Suppressor macrophage treated with lipopolysaccharide for 4 hours (primary cell): ENCODE results near the gene PAFAH1B1.
"Not testable (repeated sequence)": the region's sequence is repeated elsewhere in the genome, so short reads cannot be mapped to it uniquely, and the experiment has no call there.

Source experiments
- DNase-seq: peaks from one replicate; pipeline ENCODE4 v3.0.0-alpha.2; 2020

PAFAH1B1 gene

DNA sequence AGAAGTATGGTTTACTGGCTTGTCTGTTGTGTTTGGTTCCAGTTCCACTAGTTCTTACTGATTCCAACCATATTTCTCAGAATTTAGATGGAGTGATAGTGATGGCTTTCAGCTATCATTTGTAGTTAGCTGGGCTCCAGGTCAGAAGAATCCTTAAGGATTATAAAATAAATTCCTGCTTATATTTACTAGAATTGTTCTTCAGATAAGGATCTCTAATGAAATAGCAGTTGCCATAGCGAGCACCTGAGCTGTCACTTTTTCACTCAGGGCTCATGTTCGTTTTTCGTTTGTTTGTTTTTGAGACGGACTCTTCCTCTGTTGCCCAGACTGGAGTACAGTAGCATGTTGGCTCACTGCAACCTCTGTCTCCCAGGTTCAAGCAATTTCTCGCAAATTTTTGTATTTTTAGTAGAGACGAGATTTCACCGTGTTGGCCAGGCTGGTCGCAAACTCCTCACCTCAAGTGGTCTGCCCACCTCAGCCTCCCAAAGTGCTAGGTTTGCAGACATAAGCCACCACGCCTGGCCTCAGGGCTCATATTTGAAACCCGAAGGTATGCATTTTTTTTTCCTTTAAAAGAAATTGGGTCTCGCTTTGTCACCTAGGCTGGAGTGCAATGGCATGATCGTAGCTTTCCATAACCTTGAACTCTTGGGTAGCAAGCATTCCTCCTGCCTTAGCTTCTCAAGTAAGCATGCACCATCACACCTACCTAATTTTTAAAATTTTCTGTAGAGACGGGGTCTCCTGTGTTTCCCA is 42.9 kb downstream of the PAFAH1B1 start:
- DNase-seq = no peak

DNA sequence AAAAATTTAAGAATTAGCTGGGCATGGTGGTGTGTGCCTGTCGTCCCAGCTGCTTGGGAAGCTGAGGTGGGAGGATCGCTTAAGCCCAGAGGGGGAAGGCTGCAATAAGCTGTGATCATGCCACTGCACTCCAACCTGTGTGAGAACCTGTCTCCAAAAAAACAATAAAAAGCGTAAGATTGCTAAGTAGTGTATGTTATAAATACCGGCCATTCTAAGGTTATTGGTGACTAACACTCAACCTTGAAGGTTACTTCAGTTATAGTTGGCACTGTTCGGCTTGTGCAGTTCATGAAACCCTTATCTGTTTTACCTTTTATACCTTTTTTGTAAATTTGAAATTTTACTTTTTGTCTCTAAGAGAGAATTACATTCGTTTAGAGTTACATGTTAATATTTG is 44.0 kb downstream of the PAFAH1B1 start:
- DNase-seq = no peak

DNA sequence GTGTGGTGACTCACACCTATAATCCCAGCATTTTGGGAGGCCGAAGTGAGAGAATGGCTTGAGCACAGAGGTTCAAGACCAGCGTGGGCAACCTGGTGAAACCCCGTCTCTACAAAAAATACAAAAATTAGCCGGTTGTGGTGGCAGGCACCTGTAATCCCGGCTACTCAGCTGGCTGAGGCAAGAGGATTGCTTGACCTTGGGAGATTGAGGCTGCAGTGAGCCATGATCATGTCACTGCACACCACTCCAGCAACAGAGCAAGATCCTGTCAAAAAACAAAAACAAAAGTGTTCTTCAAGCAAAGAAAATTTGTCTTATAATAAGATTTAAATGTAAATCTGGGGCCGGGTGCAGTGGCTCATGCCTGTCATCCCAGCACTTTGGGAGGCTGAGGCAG is 51.5 kb downstream of the PAFAH1B1 start:
- no peak for DNase-seq

- peak; percentile 58 for DNase-seq
These were observed 54.5 kb downstream of the PAFAH1B1 start for GRCh38 chr17:2647957-2648356.

- DNase-seq = no peak
These were observed 55.7 kb downstream of the PAFAH1B1 start for GRCh38 chr17:2649191-2649590.

DNA sequence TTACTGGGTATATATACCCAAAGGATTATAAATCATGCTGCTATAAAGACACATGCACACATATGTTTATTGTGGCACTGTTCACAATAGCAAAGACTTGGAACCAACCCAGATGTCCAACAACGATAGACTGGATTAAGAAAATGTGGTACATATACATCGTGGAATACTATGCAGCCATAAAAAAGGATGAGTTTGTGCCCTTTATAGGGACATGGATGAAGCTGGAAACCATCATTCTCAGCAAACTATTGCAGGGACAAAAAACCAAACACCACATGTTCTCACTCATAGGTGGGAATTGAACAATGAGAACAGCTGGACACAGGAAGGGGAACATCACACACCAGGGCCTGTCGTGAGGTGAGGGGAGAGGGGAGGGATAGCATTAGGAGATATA is 59.5 kb downstream of the PAFAH1B1 start:
- DNase-seq = not testable (repeated sequence)

DNA sequence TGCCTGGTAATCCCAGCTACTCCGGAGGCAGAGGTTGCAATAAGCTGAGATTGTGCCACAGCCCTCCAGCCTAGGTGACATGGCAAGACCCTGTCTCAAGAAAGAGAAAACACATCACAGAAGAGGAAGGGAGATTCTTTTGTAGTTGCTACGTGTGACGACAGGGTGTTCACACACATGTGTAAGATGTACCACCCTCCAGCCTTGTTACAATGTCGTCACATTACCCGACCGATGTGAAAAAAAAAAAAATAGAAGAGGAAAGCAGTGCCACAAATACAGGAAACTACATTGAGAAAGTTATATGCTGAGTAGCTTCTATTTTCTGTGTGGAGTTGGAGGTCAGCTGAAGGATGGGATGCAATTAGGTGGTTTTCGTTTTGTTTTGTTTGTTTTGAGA is 62.1 kb downstream of the PAFAH1B1 start:
- DNase-seq = peak; percentile 10

GRCh38 chr17:2656283-2656682 is 62.8 kb downstream of the PAFAH1B1 start:
- DNase-seq = peak; percentile 33

DNA sequence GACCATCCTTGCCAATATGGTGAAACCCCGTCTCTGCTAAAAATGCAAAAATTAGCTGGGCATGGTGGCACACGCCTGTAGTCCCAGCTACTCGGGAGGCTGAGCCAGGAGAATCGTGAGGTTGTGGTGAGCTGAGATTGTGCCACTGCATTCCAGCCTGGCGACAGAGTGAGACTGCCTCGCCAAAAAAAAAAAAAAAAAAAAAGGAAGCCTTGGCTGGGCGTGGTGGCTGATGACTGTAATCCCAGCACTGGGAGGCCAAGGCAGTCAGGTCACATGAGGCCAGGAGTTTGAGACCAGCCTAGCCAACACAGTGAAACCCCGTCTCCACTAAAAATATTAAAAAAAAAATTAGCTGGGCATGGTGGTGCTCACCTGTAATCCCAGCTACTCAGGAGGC is 65.9 kb downstream of the PAFAH1B1 start:
- DNase-seq = peak; percentile 53

- not testable (repeated sequence) for DNase-seq
These were observed 67.0 kb downstream of the PAFAH1B1 start for GRCh38 chr17:2660410-2660809.

DNA sequence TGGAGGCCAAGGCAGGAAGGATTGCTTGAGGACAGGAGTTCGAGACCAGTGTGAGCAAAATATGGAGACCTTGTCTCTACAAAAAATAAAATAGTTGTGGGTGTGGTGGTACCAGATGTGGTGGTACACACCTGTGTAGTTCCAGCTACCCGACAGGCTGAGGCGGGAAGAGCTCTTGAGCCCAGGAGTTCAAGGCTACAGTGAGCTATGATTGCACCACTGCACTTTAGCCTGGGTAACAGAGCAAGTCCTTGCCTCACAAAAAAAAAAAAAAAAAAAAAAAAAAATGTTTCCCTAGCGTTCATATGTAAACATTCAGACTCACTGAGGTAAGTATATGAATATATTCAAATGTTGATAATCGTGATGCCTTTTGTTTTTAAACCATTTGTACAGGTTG is 78.6 kb downstream of the PAFAH1B1 start:
- no peak for DNase-seq

DNA sequence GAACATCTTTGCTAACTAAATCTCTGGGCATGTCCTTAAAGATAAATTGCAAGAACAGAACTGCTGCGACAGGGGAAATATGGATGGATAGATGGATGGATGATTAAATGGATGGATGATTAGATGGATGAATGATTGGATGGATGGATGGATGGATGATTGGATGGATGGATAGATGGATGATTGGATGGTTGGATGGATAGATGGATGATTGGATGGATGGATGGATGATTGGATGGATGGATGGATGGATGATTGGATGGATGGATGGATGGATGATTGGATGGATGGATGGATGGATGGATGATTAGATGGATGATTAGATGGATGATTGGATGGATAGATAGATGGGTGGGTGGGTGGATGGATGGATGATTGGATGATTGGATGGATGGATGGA is 85.8 kb downstream of the PAFAH1B1 start:
- not testable (repeated sequence) for DNase-seq

DNA sequence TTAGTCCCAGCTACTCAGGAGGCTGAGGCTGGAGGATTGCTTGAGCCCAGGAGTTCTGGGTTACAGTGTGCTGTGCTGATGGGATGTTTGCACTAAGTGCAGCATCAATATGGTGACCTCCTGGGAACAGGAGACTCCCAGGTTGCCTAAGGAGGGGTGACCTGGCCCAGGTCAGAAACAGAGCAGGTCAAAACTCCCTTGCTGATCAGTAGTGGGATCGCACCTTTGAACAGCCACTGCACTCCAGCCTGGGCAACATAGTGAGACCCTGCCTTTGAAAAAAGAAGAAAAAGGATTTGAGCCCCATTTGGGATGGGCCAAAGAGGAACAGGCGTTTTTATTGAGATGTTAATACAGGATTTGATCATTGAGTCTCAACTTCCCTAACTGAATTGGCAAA is 87.5 kb downstream of the PAFAH1B1 start:
- DNase-seq = no peak

DNA sequence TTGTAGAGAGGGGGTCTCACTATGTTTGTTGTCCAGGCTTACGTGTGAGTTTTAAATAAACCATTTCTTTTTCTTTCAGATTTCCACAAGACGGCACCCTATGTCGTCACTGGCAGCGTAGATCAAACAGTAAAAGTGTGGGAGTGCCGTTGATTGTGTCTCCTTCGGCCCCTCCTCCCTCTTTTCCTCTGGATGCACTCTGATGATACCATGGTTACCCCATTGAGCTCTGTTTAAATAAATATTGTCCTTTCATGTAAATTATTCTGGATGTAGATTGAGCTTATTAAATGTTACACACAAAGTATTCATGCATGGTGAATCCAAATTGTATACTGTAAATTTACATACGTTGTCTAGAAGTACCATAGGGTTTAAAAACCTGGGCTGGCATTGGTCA is 88.2 kb downstream of the PAFAH1B1 start:
- no peak for DNase-seq

GRCh38 chr17:2682176-2682938 is 88.9 kb downstream of the PAFAH1B1 start:
- no peak for DNase-seq

GRCh38 chr17:2683912-2684311 is 90.5 kb downstream of the PAFAH1B1 start:
- no peak for DNase-seq

GRCh38 chr17:2684549-2684948 is 91.1 kb downstream of the PAFAH1B1 start:
- DNase-seq = no peak

DNA sequence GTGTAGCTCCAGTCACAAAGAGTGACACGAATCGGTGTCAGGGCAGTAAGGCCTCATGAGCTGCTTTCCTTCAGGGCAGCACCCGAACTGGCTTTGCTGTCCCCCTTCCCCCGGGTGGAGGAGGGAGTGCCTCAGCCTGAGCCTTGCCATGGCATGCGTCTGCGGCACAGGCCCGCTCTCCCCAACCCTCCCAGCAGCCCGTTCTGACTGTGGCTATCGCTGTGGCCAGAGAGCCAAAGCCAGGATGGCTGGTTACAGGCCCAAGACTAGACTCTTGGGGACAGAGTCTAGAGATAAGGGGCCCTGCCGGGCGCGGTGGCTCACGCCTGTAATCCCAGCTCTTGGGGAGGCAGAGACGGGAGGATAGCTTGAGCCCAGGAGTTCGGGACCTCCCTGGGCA is 92.2 kb downstream of the PAFAH1B1 start:
- no peak for DNase-seq

DNA sequence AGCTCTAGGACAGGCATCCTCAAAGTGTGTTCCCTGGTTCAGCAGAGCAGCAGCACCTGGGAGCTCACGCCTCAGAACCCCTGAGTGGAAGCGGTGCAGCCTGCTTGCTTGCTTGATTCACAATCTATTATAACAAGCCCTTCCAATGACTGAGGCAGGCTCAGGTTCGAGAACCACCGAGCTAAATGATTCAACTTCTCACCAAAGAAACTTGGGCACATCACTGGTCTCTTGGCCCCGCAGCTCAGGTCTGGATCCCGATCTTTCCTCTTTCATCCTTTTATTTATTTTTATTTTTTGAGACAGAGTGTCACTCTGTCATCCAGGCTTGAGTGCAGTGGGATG is 93.6 kb downstream of the PAFAH1B1 start:
- no peak for DNase-seq

GRCh38 chr17:2688351-2689342 is 95.2 kb downstream of the PAFAH1B1 start:
- DNase-seq = no peak

- no peak for DNase-seq
These were observed 96.1 kb downstream of the PAFAH1B1 start for GRCh38 chr17:2689411-2690164.
